MM.1S (cell line): Measurements from ENCODE around the gene SGPL1.

Experiments
- DNase-seq: peaks from one replicate; pipeline ENCODE4 v3.0.0-alpha.2; 2015
- H2AFZ ChIP-seq: fragments of 300-600 bp; sonication (generic); 2 replicates; pipeline ENCODE4 v1.6.0; 2016; ENCODE audit warnings: antibody characterized with exemption, low read length
- H3F3A ChIP-seq: fragments of 300-600 bp; sonication (generic); 2 replicates; pipeline ENCODE4 v1.6.1; 2016; ENCODE audit warnings: mild to moderate bottlenecking, antibody characterized with exemption, low read length, moderate library complexity, mixed read lengths; ENCODE audit not compliant: insufficient read depth
- H3K27ac ChIP-seq: fragments of 300-600 bp; sonication (generic); 2 replicates; pipeline ENCODE4 v1.5.1; 2016; ENCODE audit warnings: mild to moderate bottlenecking, low read length
- H3K27me3 ChIP-seq: fragments of 300-600 bp; sonication (generic); replicated peaks from 2 replicates; pipeline ENCODE4 v1.6.0; 2016; ENCODE audit warnings: low read length; ENCODE audit not compliant: insufficient read depth
- H3K36me3 ChIP-seq: fragments of 300-600 bp; sonication (generic); replicated peaks from 2 replicates; pipeline ENCODE4 v1.6.1; 2016; ENCODE audit warnings: mild to moderate bottlenecking, low read length, mixed read lengths; ENCODE audit not compliant: insufficient read depth
- H3K4me1 ChIP-seq: fragments of 300-600 bp; sonication (generic); 2 replicates; pipeline ENCODE4 v1.6.1; 2016; ENCODE audit warnings: low read length, mixed read lengths
- H3K4me2 ChIP-seq: fragments of 300-600 bp; sonication (generic); 2 replicates; pipeline ENCODE4 v1.6.0; 2016; ENCODE audit warnings: low read depth, low read length
- H3K4me3 ChIP-seq: fragments of 300-600 bp; sonication (generic); 2 replicates; pipeline ENCODE4 v1.5.1; 2016; ENCODE audit warnings: low read length, mixed read lengths
- H3K79me2 ChIP-seq: fragments of 300-600 bp; sonication (generic); 2 replicates; pipeline ENCODE4 v1.6.1; 2016; ENCODE audit warnings: mixed run types, low read length, mixed read lengths
- H3K9ac ChIP-seq: fragments of 300-600 bp; sonication (generic); 2 replicates; pipeline ENCODE4 v1.6.1; 2016; ENCODE audit warnings: low read length, mixed read lengths
- H3K9me2 ChIP-seq: fragments of 300-600 bp; sonication (generic); replicated peaks from 2 replicates; pipeline ENCODE4 v1.6.1; 2016; ENCODE audit warnings: mild to moderate bottlenecking, low read length, mixed read lengths; ENCODE audit not compliant: insufficient read depth
- H3K9me3 ChIP-seq: fragments of 300-600 bp; sonication (generic); replicated peaks from 2 replicates; pipeline ENCODE4 v1.6.1; 2016; ENCODE audit warnings: mild to moderate bottlenecking, low read length, mixed read lengths; ENCODE audit not compliant: insufficient read depth
- H4K20me1 ChIP-seq: fragments of 300-600 bp; sonication (generic); 2 replicates; pipeline ENCODE4 v1.6.1; 2016; ENCODE audit warnings: mild to moderate bottlenecking, low read length, moderate library complexity, mixed read lengths; ENCODE audit not compliant: insufficient read depth
- EZH2 ChIP-seq: fragments of 300-600 bp; sonication (generic); optimal IDR thresholded peaks from 2 replicates; pipeline ENCODE3; 2017; ENCODE audit warnings: low read depth, mild to moderate bottlenecking, antibody characterized with exemption, low read length, mixed read lengths
- EZH2phosphoT487 ChIP-seq: fragments of 300-600 bp; sonication (generic); IDR thresholded peaks from 2 replicates; pipeline ENCODE4 v1.6.1; 2018; ENCODE audit warnings: antibody characterized with exemption, low read length
- TF ChIP-seq, protein P1 (sequence below): fragments of 300-600 bp; sonication (generic); IDR thresholded peaks from 2 replicates; pipeline ENCODE4 v1.5.1; 2016; ENCODE audit warnings: antibody characterized with exemption, low read length, mixed read lengths

The SGPL1 gene

DNA sequence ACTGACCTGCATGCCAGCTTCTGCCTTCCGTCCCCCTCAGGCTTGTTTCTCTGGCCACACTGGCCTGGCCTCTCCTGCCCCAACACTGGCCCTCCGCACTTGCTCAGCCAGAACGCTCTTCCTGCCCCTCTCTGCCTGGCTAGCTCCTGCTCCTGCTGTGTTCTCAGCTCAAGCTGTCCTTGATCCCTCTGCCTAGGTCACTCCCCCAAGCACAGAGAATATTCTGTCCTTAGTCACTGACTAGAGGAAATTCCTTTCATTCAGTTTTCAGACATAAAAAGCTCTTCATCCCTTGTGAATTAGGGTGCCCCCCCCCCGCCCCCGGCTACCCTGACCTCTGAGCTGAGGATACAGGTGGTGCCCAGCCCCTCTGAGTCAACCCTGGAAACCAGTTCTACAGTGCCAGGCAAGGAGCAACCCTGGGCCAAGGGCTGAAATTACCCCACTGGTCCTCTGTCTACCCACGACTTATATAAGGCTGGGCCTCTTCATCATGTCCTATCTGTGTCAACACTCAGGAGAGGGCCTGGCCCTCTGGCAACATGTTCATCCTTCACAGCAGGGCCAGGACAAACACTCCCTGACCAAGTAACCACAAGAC is 6.6 kb upstream of the SGPL1 start:
- no peaks in the 10 kb centered on the region for H3K79me2 ChIP-seq
- TF ChIP-seq, protein P1, sequence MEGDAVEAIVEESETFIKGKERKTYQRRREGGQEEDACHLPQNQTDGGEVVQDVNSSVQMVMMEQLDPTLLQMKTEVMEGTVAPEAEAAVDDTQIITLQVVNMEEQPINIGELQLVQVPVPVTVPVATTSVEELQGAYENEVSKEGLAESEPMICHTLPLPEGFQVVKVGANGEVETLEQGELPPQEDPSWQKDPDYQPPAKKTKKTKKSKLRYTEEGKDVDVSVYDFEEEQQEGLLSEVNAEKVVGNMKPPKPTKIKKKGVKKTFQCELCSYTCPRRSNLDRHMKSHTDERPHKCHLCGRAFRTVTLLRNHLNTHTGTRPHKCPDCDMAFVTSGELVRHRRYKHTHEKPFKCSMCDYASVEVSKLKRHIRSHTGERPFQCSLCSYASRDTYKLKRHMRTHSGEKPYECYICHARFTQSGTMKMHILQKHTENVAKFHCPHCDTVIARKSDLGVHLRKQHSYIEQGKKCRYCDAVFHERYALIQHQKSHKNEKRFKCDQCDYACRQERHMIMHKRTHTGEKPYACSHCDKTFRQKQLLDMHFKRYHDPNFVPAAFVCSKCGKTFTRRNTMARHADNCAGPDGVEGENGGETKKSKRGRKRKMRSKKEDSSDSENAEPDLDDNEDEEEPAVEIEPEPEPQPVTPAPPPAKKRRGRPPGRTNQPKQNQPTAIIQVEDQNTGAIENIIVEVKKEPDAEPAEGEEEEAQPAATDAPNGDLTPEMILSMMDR: no peak
- TF ChIP-seq EZH2phosphoT487 (no peak), EZH2 (no peak)
- H4K20me1 ChIP-seq: no peaks in the 10 kb centered on the region
- no peak overlapping the region for H3K4me3 ChIP-seq
- no peak overlapping the region for H3K9ac ChIP-seq
- no peak for DNase-seq
- no peak overlapping the region for H2AFZ ChIP-seq
- no peaks in the 10 kb centered on the region for H3K27me3 ChIP-seq
- H3K9me3 ChIP-seq: no peaks in the 10 kb centered on the region
- no peak overlapping the region for H3K4me2 ChIP-seq
- no peaks in the 10 kb centered on the region for H3F3A ChIP-seq
- no peaks in the 10 kb centered on the region for H3K4me1 ChIP-seq
- no peaks in the 10 kb centered on the region for H3K9me2 ChIP-seq
- no peaks in the 10 kb centered on the region for H3K36me3 ChIP-seq
- no peak overlapping the region for H3K27ac ChIP-seq

DNA sequence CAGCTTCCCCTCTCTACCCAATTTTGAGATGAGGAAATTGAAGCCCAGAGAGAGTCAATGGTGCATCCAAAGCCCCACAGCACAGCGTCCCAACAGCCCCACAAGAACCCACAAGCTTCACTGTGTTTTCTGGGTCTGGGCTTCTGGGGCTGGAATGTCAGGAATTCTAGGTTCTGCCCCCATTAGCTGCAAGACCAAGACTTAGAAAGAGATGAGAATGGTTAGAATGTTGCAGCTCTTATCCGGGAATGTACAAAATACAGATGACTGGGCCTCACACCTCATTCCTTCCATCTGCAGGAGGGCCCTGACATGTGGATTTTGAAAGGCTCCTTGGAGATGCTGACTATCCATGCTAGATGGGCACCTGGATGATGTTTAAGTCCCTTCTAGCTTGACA is 6.0 kb upstream of the SGPL1 start:
- no peak overlapping the region for H2AFZ ChIP-seq
- no peaks in the 10 kb centered on the region for H3K27me3 ChIP-seq
- no peaks in the 10 kb centered on the region for H3K79me2 ChIP-seq
- H3K4me2 ChIP-seq: no peak overlapping the region
- H3K9me3 ChIP-seq: no peaks in the 10 kb centered on the region
- H4K20me1 ChIP-seq: no peaks in the 10 kb centered on the region
- no peaks in the 10 kb centered on the region for H3K36me3 ChIP-seq
- DNase-seq: no peak
- H3K4me3 ChIP-seq: no peak overlapping the region
- H3K27ac ChIP-seq: no peak overlapping the region
- TF ChIP-seq EZH2 (no peak), EZH2phosphoT487 (no peak)
- TF ChIP-seq, protein P1: no peak
- no peaks in the 10 kb centered on the region for H3K4me1 ChIP-seq
- H3F3A ChIP-seq: no peaks in the 10 kb centered on the region
- H3K9ac ChIP-seq: no peak overlapping the region
- H3K9me2 ChIP-seq: no peaks in the 10 kb centered on the region

DNA sequence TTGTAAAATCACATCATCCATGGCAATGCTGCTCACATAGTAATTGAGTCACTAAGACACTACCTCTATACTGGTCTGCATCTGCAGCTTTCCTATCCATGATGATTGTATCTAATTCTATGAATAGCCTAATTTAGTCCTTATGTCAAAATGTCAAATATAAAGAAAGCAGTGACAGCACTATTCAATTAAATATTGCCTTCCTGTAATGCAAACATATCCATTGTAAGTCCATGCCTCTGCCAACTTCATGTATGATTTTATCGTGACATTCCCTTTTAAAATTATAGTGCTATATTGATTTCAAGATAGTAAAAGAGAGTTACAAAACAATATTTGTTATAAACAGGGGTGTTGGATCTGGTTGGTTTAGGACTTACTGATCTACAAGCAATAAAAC is 4.8 kb upstream of the SGPL1 start:
- Histone ChIP-seq H3K9me2 (no peaks in the 10 kb centered on the region), H3F3A (no peaks in the 10 kb centered on the region), H4K20me1 (no peaks in the 10 kb centered on the region), H3K36me3 (no peaks in the 10 kb centered on the region), H3K79me2 (no peaks in the 10 kb centered on the region), H2AFZ (no peak overlapping the region), H3K9me3 (no peaks in the 10 kb centered on the region), H3K4me3 (no peak overlapping the region), H3K4me1 (no peaks in the 10 kb centered on the region), H3K9ac (no peak overlapping the region), H3K27me3 (no peaks in the 10 kb centered on the region), H3K27ac (no peak overlapping the region), H3K4me2 (no peak overlapping the region)
- TF ChIP-seq EZH2phosphoT487 (no peak), EZH2 (no peak)
- TF ChIP-seq, protein P1: no peak
- DNase-seq: no peak
